Adipocyte (in vitro differentiated cells): Measurements from ENCODE around the gene NEIL3.
A peak's percentile ranks its signal among the peaks of the same experiment; 100 is the strongest.

Source experiments
- DNase-seq: peaks from one replicate; pipeline ENCODE4 v3.0.0-alpha.2; 2015; ENCODE audit warnings: low read depth
- H3K27me3 ChIP-seq: replicated peaks from 2 replicates; pipeline ENCODE4 v1.7.0; 2013; ENCODE audit warnings: mild to moderate bottlenecking, low read length, moderate library complexity; ENCODE audit not compliant: control insufficient read depth, insufficient read depth
- H3K36me3 ChIP-seq: 2 replicates; pipeline ENCODE4 v1.7.0; 2013; ENCODE audit warnings: low read length, mild to moderate bottlenecking, moderate library complexity; ENCODE audit not compliant: control insufficient read depth, insufficient read depth, severe bottlenecking
- H3K4me1 ChIP-seq: 2 replicates; pipeline ENCODE4 v1.7.0; 2013; ENCODE audit warnings: mild to moderate bottlenecking, low read length, moderate library complexity; ENCODE audit not compliant: control insufficient read depth, insufficient read depth
- H3K4me3 ChIP-seq: 2 replicates; pipeline ENCODE4 v1.7.0; 2013; ENCODE audit warnings: mild to moderate bottlenecking, low read length, moderate library complexity
- H3K9ac ChIP-seq: 2 replicates; pipeline ENCODE4 v1.7.0; 2013; ENCODE audit warnings: mild to moderate bottlenecking, low read length, moderate library complexity
- H3K9me3 ChIP-seq: 2 replicates; pipeline ENCODE4 v1.7.0; 2013; ENCODE audit warnings: mild to moderate bottlenecking, low read length, moderate library complexity; ENCODE audit not compliant: control insufficient read depth

The NEIL3 gene

DNA sequence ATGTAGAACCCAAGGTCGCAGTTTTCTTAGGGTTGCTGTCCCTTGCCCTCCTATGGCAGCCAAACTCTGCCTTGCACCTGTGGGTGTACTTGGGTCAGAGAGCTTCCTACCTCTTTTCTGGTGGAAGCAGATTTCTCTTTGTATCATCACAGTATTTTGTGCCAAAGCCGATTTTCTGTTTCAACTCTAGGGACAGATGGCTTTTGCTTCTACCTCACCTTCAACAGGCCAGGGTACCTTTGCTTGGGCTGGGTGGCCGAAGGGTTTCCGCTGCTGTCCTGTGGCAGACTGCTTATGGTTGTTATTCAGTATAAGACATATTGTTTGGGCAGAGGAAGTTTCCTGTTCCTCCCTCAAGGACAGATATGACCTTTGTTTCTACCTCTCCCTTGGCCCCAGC, 22.4 kb downstream of the NEIL3 start:
- H3K9ac ChIP-seq, result no peak overlapping the region
- H3K4me1 ChIP-seq, result peaks cover 4% of the 10 kb centered on the region
- no peaks in the 10 kb centered on the region for H3K27me3 ChIP-seq
- peaks cover 6% of the 10 kb centered on the region for H3K9me3 ChIP-seq
- no peaks in the 10 kb centered on the region for H3K36me3 ChIP-seq
- no peak for DNase-seq
- no peak overlapping the region for H3K4me3 ChIP-seq

DNA sequence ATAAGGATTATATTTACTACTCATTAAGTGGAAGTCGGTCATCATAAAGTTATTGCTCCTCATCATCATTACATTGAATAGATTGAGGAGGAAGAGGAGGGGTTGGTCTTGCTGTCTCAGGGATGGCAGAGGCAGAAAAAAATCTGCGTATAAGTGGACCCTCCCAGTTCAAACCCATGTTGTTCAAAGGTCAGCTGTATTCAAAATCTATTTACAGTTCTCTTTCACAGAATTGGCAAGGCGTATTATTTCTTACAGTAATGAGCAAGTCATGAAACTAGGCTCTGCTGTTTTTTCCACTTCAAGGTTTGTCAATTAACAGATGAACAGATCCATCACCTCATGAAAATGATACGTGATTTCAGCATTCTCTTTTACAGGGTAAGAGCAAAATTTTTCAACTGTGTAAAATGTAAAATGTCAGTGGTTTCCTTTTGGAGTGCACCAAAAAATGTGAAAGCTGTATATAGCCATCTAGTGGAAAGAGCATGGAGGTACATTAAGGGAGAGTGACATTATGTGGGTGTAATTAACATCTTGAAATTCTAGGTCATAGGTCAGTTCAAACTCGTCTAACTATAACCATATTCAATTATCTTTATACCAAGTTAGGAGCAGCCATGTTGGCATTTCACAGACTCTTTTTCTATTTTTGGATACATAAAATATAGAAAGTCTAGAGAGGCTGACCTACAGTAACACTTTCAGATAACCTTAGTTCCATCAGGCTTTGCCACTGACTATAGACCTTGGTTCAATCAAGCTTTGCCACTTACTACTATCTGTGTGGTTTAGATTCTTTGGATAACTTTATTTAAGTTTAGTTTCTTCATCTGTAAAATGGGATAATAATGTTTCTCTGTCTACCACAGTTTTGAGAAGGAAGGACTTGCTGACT, 30.1 kb downstream of the NEIL3 start:
- H3K4me3 ChIP-seq, result no peak overlapping the region

DNA sequence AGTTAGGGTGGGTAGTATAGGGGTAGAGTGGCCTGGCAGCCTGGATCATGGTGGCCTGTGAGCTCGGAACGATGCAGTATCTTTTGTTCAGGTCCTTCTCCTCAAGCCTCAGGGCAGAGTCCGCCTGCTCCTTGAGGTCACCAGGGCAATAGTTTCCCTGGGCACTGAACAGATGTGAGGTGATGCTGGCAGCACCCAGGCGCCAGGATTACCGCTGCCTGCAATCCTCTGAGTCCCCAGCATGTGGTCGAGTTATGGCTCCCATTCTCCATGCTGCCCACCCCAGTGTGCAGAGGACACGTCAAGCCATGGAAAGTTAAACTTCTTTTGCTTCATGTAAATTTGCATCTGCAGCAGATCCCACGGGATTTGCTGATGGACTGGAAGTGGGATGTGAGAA, 38.7 kb downstream of the NEIL3 start:
- Histone ChIP-seq H3K4me3 (no peak overlapping the region), H3K4me1 (no peaks in the 10 kb centered on the region), H3K36me3 (no peaks in the 10 kb centered on the region), H3K27me3 (no peaks in the 10 kb centered on the region), H3K9ac (no peak overlapping the region), H3K9me3 (no peaks in the 10 kb centered on the region)
- no peak for DNase-seq

More for the DNA sequence above, 30.1 kb downstream of the NEIL3 start:
- Histone ChIP-seq H3K36me3 (no peaks in the 10 kb centered on the region), H3K9ac (peak overlapping the region; percentile 46), H3K27me3 (no peaks in the 10 kb centered on the region), H3K4me1 (peaks cover 14% of the 10 kb centered on the region), H3K9me3 (no peaks in the 10 kb centered on the region)
- DNase-seq, result peak; percentile 75

DNA sequence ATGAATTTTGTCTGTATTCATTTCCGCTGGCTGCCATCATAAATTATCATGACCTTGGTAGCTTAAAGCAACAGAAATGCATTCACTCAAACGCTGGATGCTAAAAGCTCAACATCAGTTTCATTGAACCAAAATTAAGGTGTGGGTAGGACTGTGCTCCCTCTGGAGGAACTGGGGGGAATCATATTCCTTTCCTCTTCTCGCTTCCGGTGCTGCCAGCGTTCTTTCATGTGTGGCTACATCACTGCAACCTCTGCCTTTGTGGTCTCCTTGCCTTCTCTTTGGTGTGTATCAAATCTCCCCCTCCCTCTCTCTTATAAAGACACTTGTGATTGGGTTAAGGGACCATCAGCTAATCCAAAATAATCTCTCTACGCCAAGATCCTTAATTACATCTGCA, 39.5 kb downstream of the NEIL3 start:
- Histone ChIP-seq H3K9me3 (no peaks in the 10 kb centered on the region), H3K27me3 (no peaks in the 10 kb centered on the region), H3K4me3 (no peak overlapping the region), H3K4me1 (no peaks in the 10 kb centered on the region), H3K36me3 (no peaks in the 10 kb centered on the region), H3K9ac (no peak overlapping the region)
- no peak for DNase-seq

DNA sequence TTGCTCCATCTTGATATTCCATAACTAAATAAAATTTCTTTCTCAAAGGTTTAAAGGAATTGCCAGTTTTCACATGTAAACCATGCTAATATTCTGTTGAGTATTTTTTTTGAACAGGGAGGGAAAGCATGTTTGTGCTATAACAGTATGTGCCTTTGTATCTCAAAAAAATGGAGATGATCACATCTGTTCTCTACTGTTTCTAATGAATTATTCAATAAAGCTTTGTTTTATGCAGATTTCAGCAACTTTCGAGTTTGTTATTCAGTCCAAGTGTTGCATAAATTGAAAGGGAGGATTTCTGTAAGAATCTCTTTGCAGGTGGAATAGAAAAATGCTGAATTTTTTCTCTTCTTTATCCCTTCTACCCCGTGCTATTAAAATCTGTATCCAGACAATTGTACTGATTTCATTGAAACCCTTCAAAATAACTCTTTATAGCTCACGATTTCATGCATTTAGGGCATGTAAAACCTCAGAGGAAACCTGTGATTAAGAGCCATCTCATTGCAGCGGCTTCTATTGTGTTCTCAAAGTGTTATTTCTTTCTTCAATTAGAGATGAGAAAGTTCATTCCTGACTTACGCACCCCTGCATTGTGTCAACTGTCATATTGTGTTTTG, 42.1 kb downstream of the NEIL3 start:
- H3K9ac ChIP-seq, result no peak overlapping the region
- H3K4me3 ChIP-seq, result no peak overlapping the region
- no peak for DNase-seq
- H3K27me3 ChIP-seq, result no peaks in the 10 kb centered on the region
- H3K9me3 ChIP-seq, result no peaks in the 10 kb centered on the region
- H3K4me1 ChIP-seq, result no peaks in the 10 kb centered on the region
- no peaks in the 10 kb centered on the region for H3K36me3 ChIP-seq

DNA sequence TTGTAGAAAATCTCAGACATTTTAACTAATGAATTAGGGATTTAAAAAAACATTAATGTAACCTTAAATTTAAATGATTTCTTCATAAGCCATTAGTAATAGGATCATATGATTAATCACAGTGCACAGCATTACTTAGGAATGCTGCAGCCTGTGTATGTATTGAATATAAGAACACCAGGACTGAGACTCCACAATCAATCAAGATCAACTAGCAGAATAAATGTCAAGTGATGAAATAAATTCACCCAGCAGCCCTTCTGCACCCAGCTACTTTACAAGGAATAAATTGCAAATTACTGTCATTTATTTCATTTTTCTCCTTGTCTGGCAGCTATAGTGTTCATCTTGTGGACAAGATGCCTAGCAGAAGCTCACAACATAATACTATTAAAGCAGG, 46.5 kb downstream of the NEIL3 start:
- no peaks in the 10 kb centered on the region for H3K4me1 ChIP-seq
- no peak for DNase-seq
- no peaks in the 10 kb centered on the region for H3K9me3 ChIP-seq
- no peaks in the 10 kb centered on the region for H3K27me3 ChIP-seq
- H3K36me3 ChIP-seq, result no peaks in the 10 kb centered on the region
- no peak overlapping the region for H3K9ac ChIP-seq
- no peak overlapping the region for H3K4me3 ChIP-seq

DNA sequence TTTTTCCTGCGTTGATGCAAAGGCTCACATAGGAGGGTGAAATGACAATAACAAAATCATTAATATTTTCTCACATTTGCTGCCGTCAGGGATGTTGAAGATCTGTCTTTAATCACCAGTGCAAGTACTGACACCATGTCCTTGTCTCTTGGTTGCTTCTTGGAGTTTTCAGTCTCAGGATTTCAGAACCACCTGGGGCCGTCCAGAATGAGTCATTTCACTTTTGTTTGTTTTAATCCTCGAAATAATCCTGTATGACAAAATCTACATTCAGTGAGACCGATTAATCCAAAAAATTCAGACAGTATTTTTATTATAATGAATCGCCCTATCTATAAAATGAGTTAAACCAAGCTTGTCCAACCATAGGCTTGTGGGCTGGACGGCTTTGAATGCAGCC, 47.2 kb downstream of the NEIL3 start:
- Histone ChIP-seq H3K36me3 (no peaks in the 10 kb centered on the region), H3K27me3 (no peaks in the 10 kb centered on the region), H3K9ac (no peak overlapping the region), H3K4me1 (no peaks in the 10 kb centered on the region), H3K9me3 (no peaks in the 10 kb centered on the region), H3K4me3 (no peak overlapping the region)
- DNase-seq, result no peak

DNA sequence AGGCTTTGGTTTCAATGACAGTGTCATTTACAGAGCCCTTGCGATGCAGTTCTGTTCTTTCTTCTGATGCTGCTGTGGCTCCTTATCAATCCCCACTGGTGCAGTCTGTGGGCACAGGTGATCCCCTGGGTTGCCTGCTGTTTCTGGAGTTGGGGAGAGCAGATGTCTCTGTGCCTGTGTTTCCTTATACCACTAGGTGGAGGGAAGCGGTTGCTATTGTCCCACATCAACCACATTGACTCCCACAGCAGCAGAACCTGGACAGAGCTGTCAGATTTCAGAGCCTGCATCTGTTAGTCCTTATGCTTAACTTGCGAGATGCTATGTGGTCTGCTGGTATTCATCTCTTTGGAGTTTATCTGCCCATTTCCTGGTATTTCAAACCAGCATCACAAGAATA, 57.7 kb downstream of the NEIL3 start:
- DNase-seq, result no peak
- Histone ChIP-seq H3K4me3 (no peak overlapping the region), H3K4me1 (no peaks in the 10 kb centered on the region), H3K36me3 (no peaks in the 10 kb centered on the region), H3K27me3 (no peaks in the 10 kb centered on the region), H3K9me3 (no peaks in the 10 kb centered on the region), H3K9ac (no peak overlapping the region)

DNA sequence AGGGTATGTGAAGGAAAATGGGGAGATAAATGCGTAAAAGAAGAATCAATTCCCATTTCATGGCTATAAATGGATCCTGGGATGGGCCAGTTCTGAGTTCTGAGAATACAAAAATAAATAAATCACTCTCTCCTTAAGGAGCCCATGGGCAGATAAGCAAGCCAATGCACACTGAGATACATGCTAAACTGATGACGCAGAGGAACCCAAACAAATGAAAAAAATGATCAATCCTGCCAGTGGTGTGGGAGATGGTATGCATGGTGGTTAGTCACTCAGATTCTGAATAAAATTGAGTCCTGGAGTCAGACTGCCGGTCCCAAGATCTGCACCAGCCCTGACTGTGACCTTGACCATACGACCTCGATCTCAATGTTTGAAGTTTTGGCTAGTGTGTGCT, 59.7 kb downstream of the NEIL3 start:
- no peaks in the 10 kb centered on the region for H3K4me1 ChIP-seq
- H3K4me3 ChIP-seq, result no peak overlapping the region
- no peaks in the 10 kb centered on the region for H3K27me3 ChIP-seq
- H3K9me3 ChIP-seq, result no peaks in the 10 kb centered on the region
- DNase-seq, result peak; percentile 68
- H3K9ac ChIP-seq, result no peak overlapping the region
- H3K36me3 ChIP-seq, result no peaks in the 10 kb centered on the region

DNA sequence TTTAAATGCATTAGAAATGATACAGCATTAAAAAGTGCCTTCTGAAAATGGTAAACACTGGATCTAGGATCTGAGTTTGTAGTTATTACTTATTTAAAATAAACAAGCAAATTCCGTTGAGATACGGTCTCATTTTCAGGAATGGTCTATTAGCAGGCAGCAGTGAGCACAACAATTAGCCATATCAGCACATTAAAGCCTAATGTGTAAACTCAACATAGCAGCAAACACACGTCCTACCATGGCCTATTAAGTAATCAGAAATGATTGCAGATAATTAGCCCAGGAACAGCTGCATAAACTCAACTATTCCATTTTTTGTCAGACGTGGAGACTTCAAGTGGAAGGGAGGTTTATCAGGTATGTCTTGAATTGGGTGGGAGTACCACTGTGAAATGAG, 61.8 kb downstream of the NEIL3 start:
- Histone ChIP-seq H3K9me3 (no peaks in the 10 kb centered on the region), H3K4me3 (no peak overlapping the region), H3K9ac (no peak overlapping the region), H3K27me3 (no peaks in the 10 kb centered on the region), H3K36me3 (no peaks in the 10 kb centered on the region), H3K4me1 (no peaks in the 10 kb centered on the region)
- no peak for DNase-seq

DNA sequence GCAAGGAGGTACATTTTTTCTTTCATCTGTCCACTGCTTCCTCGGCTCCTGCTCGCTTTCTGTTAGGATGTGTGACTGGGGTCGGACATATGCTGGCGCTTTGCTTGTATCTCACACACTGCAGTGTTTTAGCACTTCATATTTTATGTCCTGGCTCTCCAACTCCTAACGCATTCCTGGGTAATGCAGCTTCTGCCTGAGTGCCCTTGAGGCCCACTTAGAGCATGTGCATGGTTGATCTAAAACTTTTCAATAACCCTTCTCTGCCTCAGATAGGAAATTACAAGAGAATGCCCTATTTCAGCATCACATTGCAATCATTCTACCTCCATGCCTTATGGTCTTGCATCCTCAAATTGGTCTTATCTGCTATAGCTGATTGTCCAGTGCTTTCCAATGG, 65.3 kb downstream of the NEIL3 start:
- no peaks in the 10 kb centered on the region for H3K27me3 ChIP-seq
- no peak for DNase-seq
- H3K4me1 ChIP-seq, result no peaks in the 10 kb centered on the region
- H3K9ac ChIP-seq, result no peak overlapping the region
- H3K9me3 ChIP-seq, result no peaks in the 10 kb centered on the region
- no peaks in the 10 kb centered on the region for H3K36me3 ChIP-seq
- no peak overlapping the region for H3K4me3 ChIP-seq
